T-helper 17 cell (primary cell): ENCODE measurements around the gene PBOV1. TPM values are rescaled to one million over a fixed set of nuclear protein-coding genes. Genes with fewer than 3 reads are reported as not detected.

Experiments used
- ATAC-seq: fragments of 150-1000 bp; cut with Tn5 transposase; 2 replicates; pipeline ENCODE4 v1.10.0; 2021; ENCODE audit warnings: mild to moderate bottlenecking, moderate library complexity
- DNase-seq, 3 donors: peaks; one replicate each; pipeline versions ENCODE4 v3.0.0 to v3.0.0-alpha.2; 2020 to 2021
- H3K9me3 ChIP-seq: one replicate; pipeline ENCODE4 v1.7.0; 2013; ENCODE audit warnings: low read length, mild to moderate bottlenecking; ENCODE audit not compliant: control insufficient read depth, poor library complexity, severe bottlenecking
- H3K27ac Mint-ChIP-seq: one replicate; pipeline ENCODE4 v1.8.0; 2022; ENCODE audit warnings: mild to moderate bottlenecking, moderate library complexity, mixed read lengths
- H3K27me3 Mint-ChIP-seq: one replicate; pipeline ENCODE4 v1.8.0; 2022; ENCODE audit warnings: mixed read lengths
- H3K36me3 Mint-ChIP-seq: one replicate; pipeline ENCODE4 v1.8.0; 2022; ENCODE audit warnings: low read depth, mixed read lengths
- H3K4me1 Mint-ChIP-seq: one replicate; pipeline ENCODE4 v1.8.0; 2022; ENCODE audit warnings: mild to moderate bottlenecking, mixed read lengths
- H3K4me3 Mint-ChIP-seq: one replicate; pipeline ENCODE4 v1.8.0; 2022; ENCODE audit warnings: mild to moderate bottlenecking, moderate library complexity, mixed read lengths
- total RNA-seq, 4 donors: library from RNA in 2 of 4; stranded (reverse) in 2 of 4; gene quantifications; one replicate each; pipeline ENCODE4 v1.2.3 and lab custom pipeline; 2022 to 2026

PBOV1 gene
- total RNA-seq (not detected), total RNA-seq (lab: John Stamatoyannopoulos, UW) (0 reads per million in 2 donors)

DNA sequence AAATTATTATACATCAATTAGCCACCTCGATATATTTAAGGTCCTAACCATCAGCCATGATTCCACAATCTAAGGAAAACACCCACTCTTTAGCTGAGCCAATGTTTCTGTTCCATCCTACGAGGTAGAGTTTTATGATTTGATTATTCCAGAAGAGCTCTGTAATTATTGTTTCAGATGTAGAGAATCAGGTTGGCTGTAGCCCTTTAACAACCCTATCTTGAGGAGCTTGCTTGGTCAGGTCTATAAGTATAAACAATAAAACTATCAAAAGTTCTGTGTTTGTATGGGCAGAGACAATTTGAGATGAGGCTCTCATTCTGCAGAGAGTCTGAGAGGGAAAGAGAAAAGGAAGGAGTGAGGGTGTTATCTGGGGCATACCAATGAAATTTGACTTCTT lies at the start of gene PBOV1:
Gene PBOV1, minus strand, starts transcription at position 43 of the 400 bp plus-strand sequence. CDS start 96 bp downstream, outside the sequence.
- DNase-seq (no peak), ATAC-seq (no peak)
- Mint-ChIP-seq H3K27ac (no peak within 1 kb of the TSS), H3K4me1 (no peaks in the 10 kb centered on the region), H3K36me3 (peaks cover 9% of the 10 kb centered on the region), H3K27me3 (peaks cover 59% of the 10 kb centered on the region), H3K4me3 (no peak within 1 kb of the TSS)
- no peaks in the 10 kb centered on the region for H3K9me3 ChIP-seq

DNA sequence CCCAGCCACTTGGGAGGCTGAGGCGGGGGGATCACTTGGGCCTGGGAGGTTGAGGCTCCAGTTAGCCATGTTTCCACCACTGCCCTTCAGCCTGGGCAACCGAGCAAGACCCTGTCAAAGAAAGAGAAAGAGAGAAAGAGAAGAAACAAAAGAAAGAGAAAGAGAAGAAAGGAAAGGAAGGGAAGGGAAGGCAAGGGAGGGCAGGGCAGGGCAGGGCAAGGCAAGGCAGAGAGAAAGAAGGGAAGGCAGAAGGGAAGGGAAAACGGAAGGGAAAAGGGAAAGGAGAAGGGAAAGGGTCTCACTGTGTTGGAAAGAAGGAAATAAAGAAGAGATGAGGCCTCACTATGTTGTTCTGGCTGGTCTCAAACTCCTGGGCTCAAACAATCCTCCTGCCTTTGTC lies 47.8 kb upstream of the PBOV1 start:
- ATAC-seq, result no peak
- H3K4me3 Mint-ChIP-seq, result no peak overlapping the region
- no peaks in the 10 kb centered on the region for H3K9me3 ChIP-seq
- H3K36me3 Mint-ChIP-seq, result peaks cover 3% of the 10 kb centered on the region
- H3K4me1 Mint-ChIP-seq, result no peaks in the 10 kb centered on the region
- DNase-seq, result no peak
- peaks cover 65% of the 10 kb centered on the region for H3K27me3 Mint-ChIP-seq
- H3K27ac Mint-ChIP-seq, result no peak overlapping the region

DNA sequence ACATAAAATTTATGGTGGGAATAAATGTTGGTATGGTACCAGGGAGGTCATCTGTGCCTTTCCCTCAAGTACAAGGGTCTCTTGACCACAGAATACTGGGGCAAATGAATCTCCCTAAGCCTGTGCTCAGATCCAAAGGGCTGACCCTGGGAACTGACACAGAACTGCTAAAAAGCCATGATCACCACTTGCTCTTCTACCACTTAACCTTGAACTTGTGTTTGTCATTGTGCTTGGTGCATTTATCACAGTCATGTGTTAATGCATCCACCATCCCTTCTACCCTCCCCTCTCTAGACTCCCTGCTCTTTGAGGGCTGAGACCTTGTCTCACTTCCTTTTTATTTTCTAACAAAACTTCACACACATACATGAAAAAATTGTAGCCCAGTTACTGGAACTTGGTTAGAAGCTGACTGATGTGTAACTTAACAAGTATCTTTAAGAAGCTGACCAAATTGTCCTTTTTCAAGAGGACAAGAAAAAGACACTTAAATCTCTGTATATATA lies 46.1 kb upstream of the PBOV1 start:
- ATAC-seq, result no peak
- Mint-ChIP-seq H3K4me3 (no peak overlapping the region), H3K36me3 (peaks cover 3% of the 10 kb centered on the region), H3K27ac (no peak overlapping the region), H3K27me3 (peaks cover 58% of the 10 kb centered on the region), H3K4me1 (no peaks in the 10 kb centered on the region)
- H3K9me3 ChIP-seq, result no peaks in the 10 kb centered on the region
- no peak for DNase-seq

DNA sequence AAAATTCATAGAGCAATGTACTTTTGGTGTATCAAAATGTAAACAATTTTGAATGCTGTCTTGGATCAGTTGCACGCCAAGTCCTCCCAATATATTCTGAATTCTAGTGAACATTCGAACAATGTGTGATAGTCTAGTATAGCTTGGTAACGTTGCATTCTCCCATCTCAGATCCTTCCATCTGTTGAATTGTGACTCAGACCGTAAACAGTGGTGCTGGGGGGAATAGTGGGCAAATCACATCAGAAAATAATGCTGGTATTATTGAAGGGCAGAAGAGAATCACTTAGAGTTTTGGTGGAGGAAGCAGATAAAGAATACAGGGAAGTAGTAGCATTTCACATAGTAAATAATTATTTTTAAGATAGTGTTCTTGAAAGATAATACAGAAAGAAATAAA lies 45.7 kb upstream of the PBOV1 start:
- no peak for DNase-seq
- H3K4me3 Mint-ChIP-seq, result no peak overlapping the region
- H3K27ac Mint-ChIP-seq, result no peak overlapping the region
- H3K36me3 Mint-ChIP-seq, result peaks cover 3% of the 10 kb centered on the region
- peaks cover 58% of the 10 kb centered on the region for H3K27me3 Mint-ChIP-seq
- H3K9me3 ChIP-seq, result no peaks in the 10 kb centered on the region
- ATAC-seq, result no peak
- H3K4me1 Mint-ChIP-seq, result no peaks in the 10 kb centered on the region

DNA sequence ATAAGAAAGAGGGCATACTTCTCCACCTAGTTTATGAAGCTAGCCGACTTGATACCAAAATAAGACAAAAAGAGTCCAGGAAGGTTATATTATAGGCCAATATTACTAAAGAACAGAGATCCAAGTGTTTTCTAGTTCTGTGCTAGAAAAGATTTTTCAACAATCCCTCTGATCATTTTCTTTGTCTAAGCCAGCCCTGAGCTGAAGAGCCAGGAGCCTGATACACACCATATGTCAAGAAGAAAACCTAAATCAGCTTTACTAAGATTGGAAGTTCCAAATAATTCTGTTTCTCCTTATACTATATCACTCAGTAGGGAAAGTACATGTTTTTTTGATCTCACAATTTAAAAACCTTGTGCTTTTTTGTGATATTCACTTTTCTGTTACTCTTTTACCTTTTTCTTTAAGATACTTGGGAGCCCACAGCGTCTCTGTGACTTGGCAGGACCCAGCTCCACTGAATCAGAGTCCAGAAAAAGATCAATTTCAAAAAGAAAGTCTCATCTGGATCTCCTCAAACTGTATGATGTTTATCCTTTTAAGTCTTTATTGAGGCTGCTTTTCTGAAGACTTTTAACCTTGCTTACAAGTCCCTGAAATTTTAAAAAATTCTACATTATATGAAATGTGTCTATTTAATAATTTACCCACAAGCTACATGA lies 43.0 kb upstream of the PBOV1 start:
- no peaks in the 10 kb centered on the region for H3K9me3 ChIP-seq
- H3K27ac Mint-ChIP-seq, result no peak overlapping the region

DNA sequence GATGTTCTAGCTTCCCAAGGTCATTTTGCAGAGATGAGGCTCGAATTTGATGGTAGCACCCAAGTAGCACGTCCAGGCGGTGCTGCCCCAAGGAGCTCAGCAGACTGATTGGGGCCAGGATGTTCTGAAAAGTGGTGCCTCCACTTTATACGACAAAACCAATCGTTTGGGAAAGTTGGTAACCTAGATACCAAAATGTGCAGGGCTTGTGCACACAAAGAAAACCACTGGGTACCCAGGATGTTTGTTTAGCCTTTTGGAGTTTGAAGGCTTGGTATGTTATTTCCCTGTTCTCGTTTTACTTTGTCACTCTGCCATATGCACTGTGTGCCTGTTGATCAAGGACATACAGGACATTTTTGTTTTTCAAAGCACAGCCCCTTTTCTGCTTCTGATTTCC lies 40.7 kb upstream of the PBOV1 start:
- ATAC-seq, result no peak
- H3K4me3 Mint-ChIP-seq, result no peak overlapping the region
- no peaks in the 10 kb centered on the region for H3K36me3 Mint-ChIP-seq
- no peak overlapping the region for H3K27ac Mint-ChIP-seq
- H3K27me3 Mint-ChIP-seq, result peaks cover 66% of the 10 kb centered on the region
- no peaks in the 10 kb centered on the region for H3K4me1 Mint-ChIP-seq
- no peaks in the 10 kb centered on the region for H3K9me3 ChIP-seq
- no peak for DNase-seq

More for the DNA sequence above, 43.0 kb upstream of the PBOV1 start:
- DNase-seq (no peak), ATAC-seq (no peak)
- Mint-ChIP-seq H3K36me3 (peaks cover 3% of the 10 kb centered on the region), H3K4me3 (no peak overlapping the region), H3K27me3 (peaks cover 69% of the 10 kb centered on the region), H3K4me1 (no peaks in the 10 kb centered on the region)

DNA sequence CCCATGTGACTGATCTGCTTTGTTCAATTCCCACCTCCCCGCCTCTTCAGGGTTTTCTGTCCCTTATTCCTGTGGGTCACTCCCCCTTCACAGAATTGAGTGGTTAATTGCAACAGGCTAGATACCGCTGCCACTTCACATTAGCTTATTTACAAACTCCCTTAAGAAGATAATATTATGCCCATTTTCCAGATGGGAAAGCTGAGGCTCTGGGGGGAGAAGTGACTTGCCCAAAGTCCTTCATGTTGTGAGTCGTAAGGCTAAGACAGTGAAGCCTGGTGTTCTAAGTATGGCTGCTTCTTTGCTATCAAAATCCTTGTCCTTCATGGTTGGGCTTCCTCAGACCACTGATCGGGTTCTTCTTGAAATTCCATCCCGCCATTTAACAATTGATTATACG lies 39.9 kb upstream of the PBOV1 start:
- Mint-ChIP-seq H3K27ac (no peak overlapping the region), H3K4me1 (no peaks in the 10 kb centered on the region), H3K27me3 (peaks cover 64% of the 10 kb centered on the region), H3K36me3 (no peaks in the 10 kb centered on the region), H3K4me3 (no peak overlapping the region)
- DNase-seq (no peak), ATAC-seq (no peak)
- H3K9me3 ChIP-seq, result no peaks in the 10 kb centered on the region

DNA sequence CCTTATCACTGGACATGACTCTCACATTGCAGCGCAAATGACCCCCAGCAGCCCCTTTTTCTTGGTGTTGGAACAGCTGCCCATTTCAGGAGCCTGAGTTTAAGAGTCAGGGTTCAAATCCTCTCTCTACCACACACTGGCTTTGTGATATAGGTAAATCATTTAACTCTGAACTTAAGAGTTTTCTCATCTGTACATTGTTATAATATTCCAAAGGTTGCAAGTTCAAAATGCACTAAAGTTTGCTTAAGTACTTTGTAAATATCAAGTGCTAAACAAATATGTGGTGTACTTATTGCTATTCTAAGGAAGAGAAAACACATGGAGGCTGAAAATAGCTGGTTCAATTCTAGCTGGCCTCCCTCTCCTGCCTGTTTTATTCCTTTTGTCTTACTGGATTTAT lies 39.3 kb upstream of the PBOV1 start:
- ATAC-seq, result no peak
- no peak overlapping the region for H3K27ac Mint-ChIP-seq
- no peaks in the 10 kb centered on the region for H3K4me1 Mint-ChIP-seq
- no peak overlapping the region for H3K4me3 Mint-ChIP-seq
- H3K27me3 Mint-ChIP-seq, result peaks cover 59% of the 10 kb centered on the region
- no peaks in the 10 kb centered on the region for H3K36me3 Mint-ChIP-seq
- DNase-seq, result no peak
- no peaks in the 10 kb centered on the region for H3K9me3 ChIP-seq

DNA sequence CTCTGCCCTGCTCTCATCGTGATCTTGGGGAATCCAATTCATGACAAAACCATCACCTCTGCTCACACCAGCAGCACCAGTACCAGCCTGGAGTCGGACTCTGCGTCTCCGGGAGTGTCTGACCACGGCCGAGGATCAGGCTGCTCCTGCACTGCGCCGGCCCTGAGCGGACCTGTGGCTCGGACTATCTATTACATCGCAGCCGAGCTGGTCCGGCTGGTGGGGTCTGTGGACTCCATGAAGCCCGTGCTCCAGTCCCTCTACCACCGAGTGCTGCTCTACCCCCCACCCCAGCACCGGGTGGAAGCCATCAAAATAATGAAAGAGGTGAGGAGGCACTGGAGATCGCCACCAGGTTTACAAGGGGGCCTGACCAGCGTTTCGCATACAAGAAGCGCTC lies 37.2 kb upstream of the PBOV1 start:
- peaks cover 60% of the 10 kb centered on the region for H3K27me3 Mint-ChIP-seq

DNA sequence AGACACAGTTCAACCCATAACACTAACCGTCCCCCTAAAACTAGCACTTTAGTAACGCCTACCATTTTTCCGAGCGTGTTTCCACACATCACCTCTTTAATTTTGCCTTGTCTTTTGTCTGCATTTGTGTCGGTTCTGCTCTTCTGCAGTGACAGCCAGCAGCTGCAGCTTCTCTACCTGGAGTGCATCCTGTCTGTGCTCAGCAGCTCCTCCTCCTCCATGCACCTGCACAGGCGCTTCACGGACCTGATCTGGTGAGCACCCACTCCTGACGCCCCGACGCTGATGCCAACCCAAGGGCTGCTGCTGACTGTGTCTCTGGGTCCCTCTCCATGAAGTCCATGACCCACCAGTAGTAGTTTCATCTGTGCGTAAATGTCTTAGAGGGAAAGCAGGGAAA lies 35.4 kb upstream of the PBOV1 start:
- no peaks in the 10 kb centered on the region for H3K9me3 ChIP-seq
- peaks cover 2% of the 10 kb centered on the region for H3K36me3 Mint-ChIP-seq
- no peak for DNase-seq
- no peak overlapping the region for H3K27ac Mint-ChIP-seq
- H3K4me3 Mint-ChIP-seq, result no peak overlapping the region
- H3K4me1 Mint-ChIP-seq, result no peaks in the 10 kb centered on the region
- H3K27me3 Mint-ChIP-seq, result peaks cover 49% of the 10 kb centered on the region
- ATAC-seq, result no peak

More for the DNA sequence above, 37.2 kb upstream of the PBOV1 start:
- ATAC-seq (no peak), DNase-seq (no peak)
- Mint-ChIP-seq H3K27ac (no peak overlapping the region), H3K4me1 (no peaks in the 10 kb centered on the region), H3K4me3 (no peak overlapping the region), H3K36me3 (peaks cover 2% of the 10 kb centered on the region)
- H3K9me3 ChIP-seq, result no peaks in the 10 kb centered on the region

DNA sequence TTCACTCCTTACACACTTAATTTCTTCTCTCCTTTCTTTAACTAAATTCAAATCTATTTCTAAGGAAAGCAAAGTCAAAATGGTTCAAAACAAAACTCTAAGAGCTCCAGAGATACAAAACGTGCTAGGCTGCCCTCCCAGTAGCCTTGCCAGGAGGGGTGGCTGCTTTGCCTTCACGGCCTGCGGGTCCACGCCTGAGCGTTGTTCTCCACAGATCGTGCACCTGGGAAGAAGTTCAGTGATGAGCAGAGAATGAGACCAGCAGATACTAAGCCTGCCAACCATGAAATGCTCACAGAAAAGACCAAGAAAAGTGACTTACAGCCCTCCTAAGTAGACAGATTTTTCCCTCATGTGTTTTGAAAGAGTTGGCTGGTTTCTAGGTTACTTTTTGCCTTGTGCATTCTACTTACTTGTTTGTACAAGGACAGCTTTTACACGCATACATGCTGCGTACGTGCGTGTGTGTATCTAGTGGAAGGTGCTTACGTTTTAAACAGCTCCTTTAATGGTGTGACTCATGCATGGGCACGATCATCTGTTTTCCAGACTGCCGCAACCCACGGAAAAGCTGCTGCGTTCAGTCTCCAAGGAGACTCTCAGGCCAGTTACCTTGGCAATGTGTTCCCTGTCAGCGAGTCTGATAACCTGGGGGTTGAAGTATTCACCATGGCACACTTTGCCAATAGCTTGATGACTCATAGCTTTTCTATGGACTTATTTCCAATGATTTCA lies 32.4 kb upstream of the PBOV1 start:
- H3K9me3 ChIP-seq, result no peaks in the 10 kb centered on the region
- Mint-ChIP-seq H3K4me3 (no peak overlapping the region), H3K27me3 (peaks cover 37% of the 10 kb centered on the region), H3K36me3 (peaks cover 2% of the 10 kb centered on the region), H3K27ac (no peak overlapping the region), H3K4me1 (no peaks in the 10 kb centered on the region)
- ATAC-seq (no peak), DNase-seq (no peak)

DNA sequence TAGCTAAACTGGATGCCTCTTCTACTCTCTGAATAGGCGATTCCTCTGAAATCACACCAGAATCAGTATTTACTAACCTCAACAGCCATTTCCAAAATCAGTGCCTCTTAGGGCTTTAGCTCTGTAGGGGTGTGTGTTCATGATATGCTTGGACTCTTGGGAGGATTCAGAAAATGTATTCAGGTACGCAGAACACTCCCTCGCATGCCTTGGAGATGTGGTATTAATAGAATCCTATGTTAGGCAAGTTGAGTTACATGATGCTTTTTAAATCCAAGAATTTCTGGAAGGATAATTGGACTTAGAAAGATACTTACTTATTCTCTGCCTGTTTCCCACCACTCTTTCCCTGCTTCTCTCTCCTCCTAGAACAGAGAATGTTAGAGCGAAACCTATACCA lies 31.8 kb upstream of the PBOV1 start:
- ATAC-seq (no peak), DNase-seq (no peak)
- Mint-ChIP-seq H3K27ac (no peak overlapping the region), H3K27me3 (peaks cover 32% of the 10 kb centered on the region), H3K36me3 (peaks cover 2% of the 10 kb centered on the region), H3K4me3 (no peak overlapping the region), H3K4me1 (no peaks in the 10 kb centered on the region)
- no peaks in the 10 kb centered on the region for H3K9me3 ChIP-seq

DNA sequence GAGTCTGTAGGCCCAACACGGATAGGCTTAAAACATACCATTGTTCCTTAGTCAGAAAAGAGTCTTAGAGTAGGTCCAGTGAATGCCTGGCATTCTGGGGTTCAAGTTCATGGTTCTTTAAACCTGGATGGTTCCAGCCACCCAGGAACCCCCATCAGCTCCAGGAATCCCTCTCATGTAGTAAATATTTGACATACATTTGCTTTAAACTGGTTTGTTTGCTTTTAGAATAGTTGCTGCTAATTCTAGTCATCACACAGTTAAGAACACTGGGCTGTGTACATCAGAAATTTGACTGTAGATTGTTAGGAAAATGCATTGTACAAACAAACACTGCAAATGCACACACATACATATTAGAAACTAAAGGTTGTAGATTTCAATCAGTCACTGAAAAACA lies 30.6 kb upstream of the PBOV1 start:
- Mint-ChIP-seq H3K27me3 (peaks cover 39% of the 10 kb centered on the region), H3K4me3 (no peak overlapping the region), H3K36me3 (peaks cover 2% of the 10 kb centered on the region), H3K4me1 (no peaks in the 10 kb centered on the region), H3K27ac (no peak overlapping the region)
- H3K9me3 ChIP-seq, result no peaks in the 10 kb centered on the region
- ATAC-seq (no peak), DNase-seq (no peak)

DNA sequence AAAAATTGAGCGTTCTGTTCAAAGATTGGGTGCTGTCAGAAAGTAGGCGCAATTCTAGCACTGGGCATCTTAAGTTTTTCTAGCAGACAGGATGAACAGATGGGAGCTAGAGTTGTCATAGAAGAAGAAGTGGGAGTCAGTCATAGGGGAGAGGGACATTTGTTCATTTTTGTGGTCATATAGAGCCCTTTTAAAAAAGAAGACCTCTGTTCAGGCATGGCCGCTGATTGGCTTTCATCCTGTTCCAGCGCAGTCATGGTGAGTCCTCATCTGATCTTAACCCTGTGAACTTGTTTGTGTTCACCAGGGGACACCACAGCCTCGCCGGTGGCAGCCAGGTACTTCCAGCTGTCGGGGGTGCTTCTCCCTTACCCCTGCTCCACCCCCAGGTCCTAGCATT lies 29.7 kb upstream of the PBOV1 start:
- peaks cover 2% of the 10 kb centered on the region for H3K36me3 Mint-ChIP-seq
- ATAC-seq, result no peak
- no peak for DNase-seq
- H3K27me3 Mint-ChIP-seq, result peaks cover 39% of the 10 kb centered on the region
- H3K4me1 Mint-ChIP-seq, result no peaks in the 10 kb centered on the region
- no peak overlapping the region for H3K4me3 Mint-ChIP-seq
- no peaks in the 10 kb centered on the region for H3K9me3 ChIP-seq
- no peak overlapping the region for H3K27ac Mint-ChIP-seq
